Peyer's patch (tissue), 4 donors: Measurements from ENCODE around the gene KCNJ9.

Experiments
- POLR2A ChIP-seq, 2 donors: fragments of 450-650 bp; IDR thresholded peaks; one replicate each; pipeline ENCODE4 v1.5.1; 2017; ENCODE audit warnings: antibody characterized with exemption in 2 of 2, mild to moderate bottlenecking in 2 of 2, moderate library complexity in 2 of 2
- TF ChIP-seq, protein P1 (sequence below), 6 experiments: fragments of 450-650 bp in 4 of 6; fragments of 200-600 bp in 2 of 6; sonication (generic) in 1 of 6; IDR thresholded peaks; one replicate each; pipeline ENCODE4 v1.5.1; 2017 to 2019; ENCODE audit warnings: antibody characterized with exemption in 6 of 6, mild to moderate bottlenecking in 3 of 6, moderate library complexity in 1 of 6

DNA sequence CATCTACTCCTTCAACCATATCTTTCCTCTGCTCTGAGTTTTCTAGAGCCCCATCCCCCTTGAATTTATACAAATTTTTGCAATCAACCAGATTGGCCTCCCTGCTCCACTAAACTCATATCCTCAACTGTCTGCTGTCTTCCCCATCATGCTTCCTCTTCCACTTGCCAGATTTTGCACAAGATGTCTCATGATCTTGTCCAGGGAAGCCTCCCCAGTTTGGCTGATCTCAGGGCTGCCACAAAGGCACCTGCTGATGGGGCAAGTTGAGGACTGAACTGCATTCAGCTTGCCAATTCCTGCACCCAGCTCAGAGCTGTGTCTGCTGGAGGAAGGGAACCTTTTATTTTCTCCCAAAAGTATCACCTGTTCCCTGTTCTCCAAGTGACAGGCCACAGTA, 3.9 kb upstream of the KCNJ9 start:
- TF ChIP-seq, protein P1, sequence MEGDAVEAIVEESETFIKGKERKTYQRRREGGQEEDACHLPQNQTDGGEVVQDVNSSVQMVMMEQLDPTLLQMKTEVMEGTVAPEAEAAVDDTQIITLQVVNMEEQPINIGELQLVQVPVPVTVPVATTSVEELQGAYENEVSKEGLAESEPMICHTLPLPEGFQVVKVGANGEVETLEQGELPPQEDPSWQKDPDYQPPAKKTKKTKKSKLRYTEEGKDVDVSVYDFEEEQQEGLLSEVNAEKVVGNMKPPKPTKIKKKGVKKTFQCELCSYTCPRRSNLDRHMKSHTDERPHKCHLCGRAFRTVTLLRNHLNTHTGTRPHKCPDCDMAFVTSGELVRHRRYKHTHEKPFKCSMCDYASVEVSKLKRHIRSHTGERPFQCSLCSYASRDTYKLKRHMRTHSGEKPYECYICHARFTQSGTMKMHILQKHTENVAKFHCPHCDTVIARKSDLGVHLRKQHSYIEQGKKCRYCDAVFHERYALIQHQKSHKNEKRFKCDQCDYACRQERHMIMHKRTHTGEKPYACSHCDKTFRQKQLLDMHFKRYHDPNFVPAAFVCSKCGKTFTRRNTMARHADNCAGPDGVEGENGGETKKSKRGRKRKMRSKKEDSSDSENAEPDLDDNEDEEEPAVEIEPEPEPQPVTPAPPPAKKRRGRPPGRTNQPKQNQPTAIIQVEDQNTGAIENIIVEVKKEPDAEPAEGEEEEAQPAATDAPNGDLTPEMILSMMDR (IDR thresholded peaks at IDR 0.05) = no peak
- TF ChIP-seq POLR2A (IDR thresholded peaks at IDR 0.05) = no peak
